ENCODE results near the gene PDLIM5.

The PDLIM5 gene

DNA sequence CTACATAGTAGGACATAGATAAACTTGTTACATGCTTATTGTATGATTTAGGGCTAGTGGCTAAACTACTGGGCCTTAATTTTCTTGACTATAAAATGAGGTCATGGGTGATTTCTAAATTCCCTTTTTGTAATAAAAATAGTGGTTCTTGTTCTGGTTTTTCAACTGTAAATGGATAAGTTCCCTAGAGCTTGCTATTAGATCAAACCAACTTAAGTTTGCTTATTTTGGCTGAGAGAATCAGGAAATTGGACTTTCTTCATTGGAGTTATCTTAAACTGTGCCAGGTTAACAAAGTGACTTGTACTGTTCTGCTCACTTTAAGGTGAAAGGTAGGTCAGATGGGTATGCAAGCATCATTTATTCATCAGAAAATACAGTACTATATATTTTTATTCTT, 78.3 kb downstream of the PDLIM5 start:
- Histone ChIP-seq H3K27me3 (ENCODE audit: insufficient read depth, low read length) (no peaks in the 10 kb centered on the region), H3K4me1 (ENCODE audit: insufficient read depth, low read length) (peaks cover 28% of the 10 kb centered on the region), H3K9me3 (ENCODE audit: insufficient read depth, low read depth, low read length) (no peaks in the 10 kb centered on the region), H3K4me3 (ENCODE audit: low read length) (no peak overlapping the region), H3K36me3 (ENCODE audit: insufficient read depth, low read length) (no peaks in the 10 kb centered on the region), H3K9ac (ENCODE audit: low read depth, low read length) (no peak overlapping the region), H3K27ac (ENCODE audit: low read depth, low read length) (no peak overlapping the region)

DNA sequence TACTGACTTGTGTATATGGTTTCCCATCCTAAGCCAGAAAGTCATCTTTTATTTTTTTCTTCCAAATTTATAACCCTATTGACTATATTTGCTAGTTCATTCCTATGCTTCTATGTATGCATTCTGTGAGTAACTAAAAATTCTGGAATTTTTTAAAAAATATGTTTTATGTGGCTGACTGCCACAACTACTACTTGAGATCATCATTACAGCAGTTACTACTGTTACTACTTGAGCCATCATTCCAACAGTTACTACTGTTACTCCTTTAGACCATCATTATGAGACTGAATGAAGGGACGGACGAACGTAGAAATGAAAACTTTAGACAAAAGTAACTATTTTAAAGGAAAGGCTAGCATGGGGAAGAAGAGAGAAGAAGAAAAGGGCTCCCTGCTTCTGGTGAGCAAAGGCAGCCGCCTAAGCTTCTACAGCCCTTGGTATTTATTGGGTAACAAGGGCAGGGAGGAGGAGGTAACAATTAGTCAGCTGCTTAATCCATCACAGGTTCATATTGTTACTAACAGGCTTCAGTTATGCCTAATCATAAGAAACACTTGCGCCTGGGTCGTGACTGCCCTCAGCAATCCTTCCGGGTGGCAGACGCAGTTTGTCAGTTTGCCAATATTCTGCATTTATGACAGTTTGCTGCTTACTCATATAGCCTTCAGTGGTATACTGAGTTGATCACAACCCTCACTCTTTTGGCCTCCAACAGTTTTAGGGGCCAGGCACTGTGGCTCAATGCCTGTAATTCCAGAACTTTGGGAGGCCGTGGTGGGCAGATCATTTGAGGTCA, 80.4 kb downstream of the PDLIM5 start:
- no peaks in the 10 kb centered on the region for H3K9me3 ChIP-seq (ENCODE audit: insufficient read depth, low read depth, low read length)
- no peak overlapping the region for H3K9ac ChIP-seq (ENCODE audit: low read depth, low read length)
- H3K27me3 ChIP-seq (ENCODE audit: insufficient read depth, low read length), result no peaks in the 10 kb centered on the region
- peaks cover 49% of the 10 kb centered on the region for H3K4me1 ChIP-seq (ENCODE audit: insufficient read depth, low read length)
- WGBS, result 90% methylated on average over 9 of the region's 9 CpGs
- no peaks in the 10 kb centered on the region for H3K36me3 ChIP-seq (ENCODE audit: insufficient read depth, low read length)
- H3K27ac ChIP-seq (ENCODE audit: low read depth, low read length), result no peak overlapping the region
- H3K4me3 ChIP-seq (ENCODE audit: low read length), result no peak overlapping the region

DNA sequence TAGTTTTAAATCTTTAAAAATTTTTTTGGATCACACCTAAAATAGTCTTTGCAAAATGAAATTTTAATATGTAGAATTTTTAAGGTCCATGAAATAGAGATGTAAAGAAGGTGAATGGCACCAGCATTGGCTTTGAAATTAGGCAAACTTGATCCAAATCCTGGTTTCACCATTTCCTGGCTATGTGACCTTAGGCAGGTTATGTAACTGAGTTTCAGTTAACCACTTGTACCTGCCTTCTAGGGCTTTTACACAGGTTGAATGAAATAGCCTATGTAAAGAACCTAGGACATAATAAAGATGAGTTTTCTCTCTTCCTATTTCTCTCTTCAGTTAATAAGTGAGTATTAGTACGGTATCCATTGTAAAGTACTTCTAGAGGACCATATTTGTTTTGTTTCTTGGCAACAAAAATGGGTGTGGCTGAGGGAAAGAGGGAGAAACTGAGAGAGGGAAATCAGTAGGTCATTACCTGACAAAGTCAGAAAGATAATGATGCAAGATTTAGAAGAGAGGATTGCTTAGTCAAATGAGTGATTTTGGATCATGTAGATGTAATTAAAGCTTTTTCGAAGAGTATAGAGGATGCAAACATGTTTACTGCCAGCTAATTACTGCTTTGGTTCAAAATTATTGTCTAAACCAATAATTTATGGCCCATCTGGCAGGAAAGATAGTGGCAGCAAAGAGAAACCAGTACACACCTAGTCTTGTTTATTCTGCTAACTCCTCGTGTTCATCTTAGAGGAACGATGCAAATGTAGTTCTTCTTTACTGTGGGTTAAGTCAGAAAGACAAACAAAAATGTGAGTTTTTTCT, 81.9 kb downstream of the PDLIM5 start:
- Histone ChIP-seq H3K4me1 (ENCODE audit: insufficient read depth, low read length) (peaks cover 63% of the 10 kb centered on the region), H3K27me3 (ENCODE audit: insufficient read depth, low read length) (no peaks in the 10 kb centered on the region), H3K9me3 (ENCODE audit: insufficient read depth, low read depth, low read length) (no peaks in the 10 kb centered on the region), H3K4me3 (ENCODE audit: low read length) (no peak overlapping the region), H3K9ac (ENCODE audit: low read depth, low read length) (no peak overlapping the region), H3K36me3 (ENCODE audit: insufficient read depth, low read length) (no peaks in the 10 kb centered on the region), H3K27ac (ENCODE audit: low read depth, low read length) (peak overlapping the region; percentile 33; the same call in 1 of the 2 replicates)
- 72% methylated on average over 4 of the region's 4 CpGs for WGBS

DNA sequence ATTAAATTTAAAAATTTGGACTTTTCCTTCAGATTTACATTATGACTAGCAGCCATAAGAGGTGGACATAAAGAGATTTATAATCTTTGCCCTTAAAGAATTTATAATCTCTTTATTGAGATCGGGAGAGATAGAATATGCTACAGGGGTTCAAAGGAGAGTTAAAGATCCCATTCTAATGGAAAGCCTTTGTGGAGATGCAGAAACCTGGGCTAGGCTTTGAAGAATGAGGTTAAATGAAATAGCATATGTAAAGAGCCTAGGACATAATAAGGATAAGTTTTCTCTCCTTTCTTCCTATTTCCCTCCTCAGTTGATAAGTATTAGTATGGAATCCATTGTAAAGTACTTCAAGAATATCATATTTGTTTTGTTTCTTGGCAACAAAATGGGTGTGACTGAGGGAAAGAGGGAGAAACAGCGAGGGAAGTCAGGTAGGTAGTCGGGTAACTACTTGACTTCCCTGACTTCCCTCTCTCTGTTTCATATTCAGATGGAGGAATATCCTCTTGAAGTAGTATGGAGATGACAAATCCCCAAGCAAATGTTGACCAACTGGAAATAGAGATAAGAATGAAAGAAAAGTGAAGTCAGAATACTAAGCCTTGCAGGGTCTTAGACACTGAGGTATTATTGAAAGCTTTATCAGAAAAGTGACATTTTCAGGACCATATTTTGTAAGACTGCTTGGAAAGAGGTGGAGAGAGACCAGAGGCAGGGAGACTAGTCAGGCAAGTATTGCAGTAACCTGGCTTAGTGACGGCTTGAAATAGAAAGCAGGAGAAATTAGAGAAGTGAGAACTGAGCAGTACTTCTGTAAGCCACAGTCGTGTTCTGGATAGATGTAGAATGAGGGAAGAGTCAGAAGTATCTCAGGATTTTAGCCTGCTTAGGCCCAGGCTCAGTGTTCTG, 82.9 kb downstream of the PDLIM5 start:
- Histone ChIP-seq H3K27ac (ENCODE audit: low read depth, low read length) (peak overlapping the region; percentile 33; the same call in 1 of the 2 replicates), H3K9me3 (ENCODE audit: insufficient read depth, low read depth, low read length) (no peaks in the 10 kb centered on the region), H3K4me3 (ENCODE audit: low read length) (peak overlapping the region; percentile 17; the same call in 1 of the 2 replicates), H3K27me3 (ENCODE audit: insufficient read depth, low read length) (no peaks in the 10 kb centered on the region), H3K9ac (ENCODE audit: low read depth, low read length) (no peak overlapping the region), H3K36me3 (ENCODE audit: insufficient read depth, low read length) (no peaks in the 10 kb centered on the region), H3K4me1 (ENCODE audit: insufficient read depth, low read length) (peaks cover 67% of the 10 kb centered on the region)
- 25% methylated on average over 4 of the region's 5 CpGs for WGBS

DNA sequence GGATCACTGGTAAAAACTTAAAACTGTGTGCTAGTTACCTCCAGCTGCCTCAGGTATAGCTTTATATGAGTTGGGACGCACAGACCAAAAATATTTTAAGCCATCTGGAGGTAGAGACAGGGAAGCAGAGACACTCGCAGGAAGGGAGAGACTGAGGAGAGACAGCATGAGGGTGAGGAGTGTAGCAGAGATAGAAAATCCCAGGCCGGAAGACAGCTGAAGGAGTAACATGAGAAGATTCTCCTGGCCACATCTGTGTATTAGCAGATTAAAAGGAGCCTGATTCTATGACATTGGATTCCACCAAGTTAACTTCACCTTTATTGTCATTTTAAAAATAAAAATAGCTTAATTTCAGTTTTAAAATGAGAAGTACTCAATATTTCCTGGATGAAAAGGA, 84.3 kb downstream of the PDLIM5 start:
- Histone ChIP-seq H3K9me3 (ENCODE audit: insufficient read depth, low read depth, low read length) (no peaks in the 10 kb centered on the region), H3K9ac (ENCODE audit: low read depth, low read length) (no peak overlapping the region), H3K36me3 (ENCODE audit: insufficient read depth, low read length) (no peaks in the 10 kb centered on the region), H3K27ac (ENCODE audit: low read depth, low read length) (peak overlapping the region; percentile 63; the same call in 1 of the 2 replicates), H3K4me1 (ENCODE audit: insufficient read depth, low read length) (peaks cover 78% of the 10 kb centered on the region), H3K4me3 (ENCODE audit: low read length) (no peak overlapping the region), H3K27me3 (ENCODE audit: insufficient read depth, low read length) (no peaks in the 10 kb centered on the region)
- WGBS, result 52% methylated on average over 3 of the region's 3 CpGs

DNA sequence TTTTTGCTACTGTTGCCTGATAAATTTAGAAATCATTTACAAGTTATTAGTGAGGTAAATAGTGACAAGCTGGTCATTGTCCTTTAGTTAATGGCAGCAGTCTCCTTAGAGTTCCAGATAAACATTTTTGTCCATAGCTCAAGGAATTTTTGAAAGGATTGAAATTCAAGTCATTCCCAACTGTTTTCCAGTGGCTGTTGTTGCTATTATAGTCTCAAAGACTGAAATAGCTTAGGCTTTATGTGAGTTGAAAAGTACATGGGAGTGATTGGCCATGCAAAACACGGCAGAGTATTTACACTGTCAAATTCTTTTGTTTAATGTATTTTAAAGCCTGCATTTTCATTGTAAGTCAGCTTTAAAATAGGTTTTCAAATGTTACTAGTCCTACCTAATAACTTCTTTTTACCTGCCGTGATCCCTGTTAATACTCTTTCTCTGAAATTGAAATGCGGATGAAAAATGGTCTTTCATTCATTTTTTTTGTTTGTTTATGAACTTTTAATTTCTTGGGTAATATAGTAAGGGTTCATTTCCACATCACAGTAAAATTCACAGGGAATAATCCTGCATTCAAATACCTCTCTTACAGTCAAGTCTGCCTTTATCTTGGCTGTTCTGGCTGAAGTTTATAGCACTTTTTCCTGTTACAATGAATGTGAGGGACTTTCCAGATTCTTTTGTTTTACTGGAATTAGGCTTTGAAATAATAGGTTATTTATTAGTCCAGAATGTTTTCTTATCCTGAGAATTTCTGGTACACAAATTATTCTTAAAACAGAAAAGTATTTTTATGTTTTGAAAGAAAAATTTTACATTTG, 85.1 kb downstream of the PDLIM5 start:
- Histone ChIP-seq H3K9ac (ENCODE audit: low read depth, low read length) (peak overlapping the region; percentile 7; the same call in 1 of the 2 replicates), H3K36me3 (ENCODE audit: insufficient read depth, low read length) (no peaks in the 10 kb centered on the region), H3K9me3 (ENCODE audit: insufficient read depth, low read depth, low read length) (no peaks in the 10 kb centered on the region), H3K4me3 (ENCODE audit: low read length) (no peak overlapping the region; the same call in 1 of the 2 replicates), H3K27me3 (ENCODE audit: insufficient read depth, low read length) (no peaks in the 10 kb centered on the region), H3K4me1 (ENCODE audit: insufficient read depth, low read length) (peaks cover 86% of the 10 kb centered on the region), H3K27ac (ENCODE audit: low read depth, low read length) (peak overlapping the region; percentile 63)
- 13% methylated on average over 1 of the region's 3 CpGs for WGBS

DNA sequence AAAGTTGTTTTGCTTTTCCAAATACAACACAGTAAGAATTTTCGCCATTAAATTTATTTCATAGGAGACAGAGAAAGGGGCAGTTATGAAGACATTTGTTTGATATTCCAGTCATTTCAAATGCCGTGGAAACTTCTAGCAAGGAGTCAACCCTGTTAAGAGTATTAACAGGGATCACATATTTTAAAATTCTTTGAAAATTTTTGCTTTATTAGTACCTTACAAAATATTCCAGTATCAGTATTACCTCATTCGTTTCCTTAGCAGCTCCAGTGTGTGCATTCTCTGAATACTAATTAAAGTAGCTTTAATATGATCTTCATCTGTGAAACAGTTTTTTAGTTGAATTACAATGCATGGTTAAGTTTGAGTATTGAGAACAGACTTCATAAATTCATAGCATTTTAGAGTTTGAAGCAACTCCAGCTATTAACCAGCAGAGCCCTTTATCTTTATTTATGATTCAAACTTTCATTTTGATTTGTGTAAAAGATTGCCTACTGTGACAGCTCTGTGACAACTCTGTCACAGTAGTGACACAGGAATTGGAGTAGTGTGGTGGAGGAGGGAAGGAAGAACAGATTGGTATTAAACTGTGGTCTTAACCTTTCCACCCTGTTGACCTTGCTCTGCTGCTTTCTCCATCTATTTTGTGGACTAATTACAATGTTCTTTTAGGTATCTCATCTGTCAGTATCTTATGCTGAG, 86.3 kb downstream of the PDLIM5 start:
- Histone ChIP-seq H3K4me3 (ENCODE audit: low read length) (no peak overlapping the region), H3K9ac (ENCODE audit: low read depth, low read length) (no peak overlapping the region), H3K9me3 (ENCODE audit: insufficient read depth, low read depth, low read length) (no peaks in the 10 kb centered on the region), H3K4me1 (ENCODE audit: insufficient read depth, low read length) (peaks cover 84% of the 10 kb centered on the region), H3K36me3 (ENCODE audit: insufficient read depth, low read length) (no peaks in the 10 kb centered on the region), H3K27ac (ENCODE audit: low read depth, low read length) (peak overlapping the region; percentile 30; the same call in 1 of the 2 replicates), H3K27me3 (ENCODE audit: insufficient read depth, low read length) (no peaks in the 10 kb centered on the region)
- WGBS, result 83% methylated on average over 2 of the region's 3 CpGs

DNA sequence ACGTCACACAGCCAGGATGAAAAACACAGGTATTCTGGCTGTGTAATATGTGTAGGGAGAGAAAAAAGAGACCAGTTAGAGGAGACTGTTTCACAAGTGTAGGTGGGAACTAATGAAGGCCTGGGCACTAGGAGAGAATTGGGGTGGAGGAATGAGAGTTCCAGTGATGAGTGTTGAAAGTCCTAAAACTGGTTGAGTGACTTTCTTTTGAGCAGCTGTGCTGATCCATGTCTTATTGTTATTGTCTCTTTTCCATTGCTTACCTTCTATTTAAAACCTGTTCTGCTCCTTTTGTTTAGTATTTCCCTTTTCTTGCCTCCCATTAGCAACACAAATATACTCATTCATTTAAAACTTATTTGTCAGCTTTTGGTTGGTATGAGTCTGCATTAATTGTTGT, 88.7 kb downstream of the PDLIM5 start:
- 87% methylated on average over 1 of the region's 1 CpG for WGBS
- peaks cover 60% of the 10 kb centered on the region for H3K4me1 ChIP-seq (ENCODE audit: insufficient read depth, low read length)
- no peaks in the 10 kb centered on the region for H3K27me3 ChIP-seq (ENCODE audit: insufficient read depth, low read length)

DNA sequence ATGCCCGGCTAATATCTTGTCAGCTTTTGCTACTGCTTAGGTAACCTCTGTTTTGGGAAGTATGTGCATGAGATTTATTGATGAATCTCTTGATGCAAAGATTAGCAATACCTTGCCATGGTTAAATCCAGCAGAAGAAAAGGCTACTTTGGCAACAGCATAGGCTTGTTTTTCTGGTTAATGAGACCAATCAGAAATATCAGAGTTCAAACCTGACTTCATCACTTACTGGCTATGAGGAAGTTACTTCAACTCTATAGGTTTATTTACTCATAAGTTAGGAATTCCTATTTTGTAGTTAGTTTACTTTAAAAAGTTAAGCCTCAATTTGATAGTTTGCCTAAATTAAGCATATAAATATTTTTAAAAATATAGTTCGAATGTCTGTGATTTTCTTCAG, 93.1 kb downstream of the PDLIM5 start:
- no peak overlapping the region for H3K4me3 ChIP-seq (ENCODE audit: low read length)
- H3K9ac ChIP-seq (ENCODE audit: low read depth, low read length), result no peak overlapping the region
- H3K36me3 ChIP-seq (ENCODE audit: insufficient read depth, low read length), result no peaks in the 10 kb centered on the region
- WGBS, result 91% methylated on average over 1 of the region's 2 CpGs
- peaks cover 28% of the 10 kb centered on the region for H3K4me1 ChIP-seq (ENCODE audit: insufficient read depth, low read length)
- no peak overlapping the region for H3K27ac ChIP-seq (ENCODE audit: low read depth, low read length)
- no peaks in the 10 kb centered on the region for H3K9me3 ChIP-seq (ENCODE audit: insufficient read depth, low read depth, low read length)
- no peaks in the 10 kb centered on the region for H3K27me3 ChIP-seq (ENCODE audit: insufficient read depth, low read length)

More for the DNA sequence above, 88.7 kb downstream of the PDLIM5 start:
- H3K9me3 ChIP-seq (ENCODE audit: insufficient read depth, low read depth, low read length), result no peaks in the 10 kb centered on the region
- H3K27ac ChIP-seq (ENCODE audit: low read depth, low read length), result peak overlapping the region; percentile 43; the same call in 1 of the 2 replicates
- H3K4me3 ChIP-seq (ENCODE audit: low read length), result no peak overlapping the region
- no peak overlapping the region for H3K9ac ChIP-seq (ENCODE audit: low read depth, low read length)
- no peaks in the 10 kb centered on the region for H3K36me3 ChIP-seq (ENCODE audit: insufficient read depth, low read length)

DNA sequence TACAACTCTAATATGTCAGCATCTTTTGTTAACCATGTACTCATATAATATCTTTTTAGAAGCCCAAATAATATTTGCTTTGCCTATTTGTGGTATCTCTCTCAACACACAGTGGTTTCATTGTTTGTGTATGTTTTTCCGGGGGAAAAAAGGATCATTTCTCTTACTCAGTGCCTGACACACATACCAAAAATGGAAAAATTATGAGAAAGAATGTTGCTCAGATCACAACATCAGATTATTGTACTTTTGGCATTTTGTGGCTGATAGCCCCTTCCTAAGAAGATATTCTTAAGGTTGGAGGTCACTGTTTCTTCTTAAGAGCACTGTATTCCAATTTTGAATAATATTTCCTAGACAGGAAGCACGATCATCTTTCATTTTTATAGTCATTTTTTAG, 93.6 kb downstream of the PDLIM5 start:
- H3K9me3 ChIP-seq (ENCODE audit: insufficient read depth, low read depth, low read length), result no peaks in the 10 kb centered on the region
- no peak overlapping the region for H3K27ac ChIP-seq (ENCODE audit: low read depth, low read length)
- WGBS, result 83% methylated on average over 1 of the region's 2 CpGs
- H3K27me3 ChIP-seq (ENCODE audit: insufficient read depth, low read length), result no peaks in the 10 kb centered on the region
- H3K36me3 ChIP-seq (ENCODE audit: insufficient read depth, low read length), result no peaks in the 10 kb centered on the region
- H3K9ac ChIP-seq (ENCODE audit: low read depth, low read length), result no peak overlapping the region
- H3K4me3 ChIP-seq (ENCODE audit: low read length), result no peak overlapping the region
- peaks cover 25% of the 10 kb centered on the region for H3K4me1 ChIP-seq (ENCODE audit: insufficient read depth, low read length)

All from HUES64 (cell line).